ENCODE results near the gene LDB2.
A peak's percentile ranks its signal among the peaks of the same experiment; 100 is the strongest.

Gene LDB2

DNA sequence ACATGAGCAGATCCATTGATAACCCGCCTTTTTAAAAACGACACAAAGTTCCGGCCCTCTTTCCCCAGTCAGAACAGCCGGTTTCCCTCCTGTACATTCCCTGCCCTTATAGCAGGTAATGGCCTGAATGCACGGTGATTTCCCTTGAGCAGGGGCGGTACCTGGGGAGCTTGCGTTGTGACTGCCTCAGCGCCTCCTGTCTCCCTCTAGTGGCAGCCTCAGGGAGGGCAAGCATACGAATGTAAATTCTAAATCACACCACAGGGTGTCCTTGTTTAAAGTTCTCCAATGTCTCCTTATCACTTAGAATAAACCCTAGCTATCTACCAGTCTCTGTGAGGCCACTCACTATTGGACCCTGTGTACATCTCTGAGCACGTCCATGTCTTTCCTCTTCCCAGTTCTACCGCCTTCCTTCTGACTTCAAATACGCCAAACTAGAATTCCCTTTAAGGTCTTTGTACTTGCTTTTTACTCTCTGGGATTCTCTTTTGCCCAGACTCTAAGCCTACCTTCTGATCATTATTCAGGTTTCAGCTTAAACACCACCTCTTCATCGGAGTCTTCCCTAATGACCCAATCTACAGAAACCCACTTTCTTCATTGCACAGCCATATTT, 18.4 kb upstream of the LDB2 start:
- peak; percentile 64 for DNase-seq (ENCODE audit: low spot score)
- in situ Hi-C loops (cut with MboI; ENCODE audit: low sequenced_read_pairs, unreplicated experiment): loop anchor here (25.0 kb wide), 2 partner anchors 545 to 630 kb away; no protein-coding TSS in a partner anchor
- TF ChIP-seq CTCF (IDR thresholded peaks at IDR 0.05; ENCODE audit: borderline replicate concordance, control extremely low read depth, extremely low read depth, insufficient read depth, missing control alignments): peak; percentile 81

DNA sequence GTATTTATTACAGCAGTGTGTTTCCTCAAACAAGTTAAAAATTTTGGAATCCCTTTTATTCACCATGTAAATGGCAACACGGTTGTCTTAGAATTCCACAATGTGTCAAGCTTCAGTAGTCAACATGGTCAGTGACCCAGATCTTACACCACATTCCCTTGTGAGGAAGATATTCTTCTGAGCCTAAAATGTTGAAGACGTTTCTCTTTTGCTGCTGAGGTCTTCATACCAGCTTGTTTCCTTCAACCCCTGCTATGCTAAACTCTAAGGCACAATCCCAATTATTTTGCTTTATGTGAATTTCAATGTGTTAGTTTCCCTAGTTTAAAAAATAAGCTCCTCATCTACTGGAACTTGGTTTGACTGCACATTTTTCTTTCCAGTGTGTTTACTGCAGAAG, 17.6 kb upstream of the LDB2 start:
- in situ Hi-C loops (cut with MboI; ENCODE audit: low sequenced_read_pairs, unreplicated experiment): loop anchor here (25.0 kb wide), 2 partner anchors 546 to 629 kb away; no protein-coding TSS in a partner anchor
- TF ChIP-seq CTCF (IDR thresholded peaks at IDR 0.05; ENCODE audit: borderline replicate concordance, control extremely low read depth, extremely low read depth, insufficient read depth, missing control alignments): no peak
- no peak for DNase-seq (ENCODE audit: low spot score)

DNA sequence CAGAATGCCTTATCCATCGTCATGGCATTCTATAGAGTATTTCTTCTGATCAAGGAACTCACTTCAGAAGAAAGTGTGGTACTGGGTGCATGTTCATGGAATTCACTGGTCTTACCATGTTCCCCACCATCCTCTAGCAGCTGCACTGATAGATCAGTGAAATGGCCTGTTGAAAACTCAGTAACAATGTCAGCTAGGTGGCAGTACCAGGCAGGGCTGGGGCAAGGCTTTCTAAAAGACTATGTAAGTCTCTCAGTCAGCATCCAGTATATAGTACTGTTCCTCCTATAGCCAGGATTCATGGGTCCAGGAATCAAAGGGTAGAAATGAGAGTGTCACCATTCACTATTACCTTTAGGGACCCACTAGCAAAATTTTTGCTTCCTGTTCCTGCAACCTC, 15.8 kb upstream of the LDB2 start:
- DNase-seq (ENCODE audit: low spot score): no peak
- in situ Hi-C loops (cut with MboI; ENCODE audit: low sequenced_read_pairs, unreplicated experiment): loop anchor here (25.0 kb wide), 2 partner anchors 548 to 627 kb away; no protein-coding TSS in a partner anchor
- no peak for TF ChIP-seq CTCF (IDR thresholded peaks at IDR 0.05; ENCODE audit: borderline replicate concordance, control extremely low read depth, extremely low read depth, insufficient read depth, missing control alignments)

- no peak for DNase-seq (ENCODE audit: low spot score)
- in situ Hi-C loops (cut with MboI; ENCODE audit: low sequenced_read_pairs, unreplicated experiment): loop anchor here (25.0 kb wide), 2 partner anchors 549 to 626 kb away; no protein-coding TSS in a partner anchor
These were observed 14.5 kb upstream of the LDB2 start for GRCh38 chr4:16912896-16913295.

GRCh38 chr4:16909281-16909680, 10.8 kb upstream of the LDB2 start:
- in situ Hi-C loops (cut with MboI; ENCODE audit: low sequenced_read_pairs, unreplicated experiment): loop anchor here (25.0 kb wide), 2 partner anchors 553 to 622 kb away; no protein-coding TSS in a partner anchor
- no peak for TF ChIP-seq CTCF (IDR thresholded peaks at IDR 0.05; ENCODE audit: borderline replicate concordance, control extremely low read depth, extremely low read depth, insufficient read depth, missing control alignments)
- no peak for DNase-seq (ENCODE audit: low spot score)

More at GRCh38 chr4:16912896-16913295, 14.5 kb upstream of the LDB2 start:
- no peak for TF ChIP-seq CTCF (IDR thresholded peaks at IDR 0.05; ENCODE audit: borderline replicate concordance, control extremely low read depth, extremely low read depth, insufficient read depth, missing control alignments)

DNA sequence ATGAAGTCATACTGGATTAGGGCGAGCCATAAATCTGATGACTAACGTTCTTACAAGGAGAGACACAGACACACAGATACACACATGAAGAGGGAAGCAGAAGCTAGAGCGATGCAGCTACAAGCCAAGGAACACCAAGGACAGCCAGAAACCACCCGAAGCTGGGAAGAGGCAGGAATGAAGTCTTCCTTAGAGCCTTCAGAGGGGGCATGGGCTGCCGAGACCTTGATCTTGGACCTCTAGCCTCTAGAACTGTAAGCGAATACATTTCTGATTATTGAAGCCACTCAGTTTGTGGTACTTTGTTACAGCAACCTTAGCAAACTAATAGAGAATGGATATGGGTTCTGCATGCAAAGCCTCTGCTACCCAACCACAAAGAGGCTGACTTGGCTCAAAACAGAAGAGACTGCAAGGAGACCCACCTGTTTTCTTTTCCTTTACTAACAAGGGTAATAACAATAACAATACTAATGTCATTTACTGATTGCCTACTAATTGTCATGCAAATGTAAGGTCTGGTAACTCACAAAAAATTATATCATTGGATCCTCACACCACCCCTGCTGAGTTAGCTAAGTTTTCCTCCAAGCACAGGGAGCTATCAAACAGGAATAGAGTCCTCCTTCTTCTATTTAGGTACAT, 10.1 kb upstream of the LDB2 start:
- TF ChIP-seq CTCF (IDR thresholded peaks at IDR 0.05; ENCODE audit: borderline replicate concordance, control extremely low read depth, extremely low read depth, insufficient read depth, missing control alignments): no peak
- DNase-seq (ENCODE audit: low spot score): no peak
- in situ Hi-C loops (cut with MboI; ENCODE audit: low sequenced_read_pairs, unreplicated experiment): loop anchor here (25.0 kb wide), 2 partner anchors 554 to 621 kb away; no protein-coding TSS in a partner anchor

Measured in GM13976 (cell line).